H9 (cell line): ENCODE measurements around the gene DNAI4. TPM values are rescaled to one million over a fixed set of nuclear protein-coding genes. Genes with fewer than 3 reads are reported as not detected.

Experiments used
- DNase-seq: peaks from one replicate; pipeline ENCODE4 v3.0.0-alpha.2; 2017
- H2AFZ ChIP-seq: one replicate; pipeline ENCODE4 v1.6.1; 2013; ENCODE audit warnings: mild to moderate bottlenecking, low read length, control low read depth, moderate library complexity
- H2AK5ac ChIP-seq: 2 replicates; pipeline ENCODE4 v1.6.1; 2013; ENCODE audit warnings: low read length, control low read depth, mixed read lengths; ENCODE audit not compliant: insufficient read length
- H2BK120ac ChIP-seq: one replicate; pipeline ENCODE4 v1.6.1; 2013; ENCODE audit warnings: low read depth, mild to moderate bottlenecking, low read length, control low read depth, inconsistent platforms; ENCODE audit not compliant: poor library complexity, severe bottlenecking
- H2BK12ac ChIP-seq: 2 replicates; pipeline ENCODE4 v1.6.1; 2013; ENCODE audit warnings: low read length, control low read depth, mixed read lengths, low read depth; ENCODE audit not compliant: insufficient read length
- H2BK15ac ChIP-seq: 2 replicates; pipeline ENCODE4 v1.6.1; 2013; ENCODE audit warnings: low read depth, low read length, control low read depth
- H2BK20ac ChIP-seq: one replicate; pipeline ENCODE4 v1.6.1; 2013; ENCODE audit warnings: low read depth, mild to moderate bottlenecking, low read length, control low read depth, inconsistent platforms; ENCODE audit not compliant: poor library complexity, severe bottlenecking
- H2BK5ac ChIP-seq: 2 replicates; pipeline ENCODE4 v1.6.1; 2013; ENCODE audit warnings: low read length, control low read depth, mixed read lengths; ENCODE audit not compliant: insufficient read length
- H3K14ac ChIP-seq: 2 replicates; pipeline ENCODE4 v1.6.1; 2013; ENCODE audit warnings: low read length, control low read depth; ENCODE audit not compliant: insufficient read depth
- H3K18ac ChIP-seq: 2 replicates; pipeline ENCODE4 v1.6.1; 2013; ENCODE audit warnings: low read depth, mild to moderate bottlenecking, mixed read lengths, low read length, control low read depth; ENCODE audit not compliant: insufficient read length
- H3K23ac ChIP-seq: 2 replicates; pipeline ENCODE4 v1.6.1; 2013; ENCODE audit warnings: low read length, control low read depth, mixed read lengths, low read depth; ENCODE audit not compliant: insufficient read length
- H3K23me2 ChIP-seq: 2 replicates; pipeline ENCODE4 v1.6.1; 2013; ENCODE audit warnings: low read depth, mild to moderate bottlenecking, mixed read lengths, low read length, control low read depth; ENCODE audit not compliant: insufficient read length, poor library complexity, severe bottlenecking
- H3K27ac ChIP-seq: 2 replicates; pipeline ENCODE4 v1.5.1; 2013; ENCODE audit warnings: low read length, control low read depth, mixed read lengths, low read depth; ENCODE audit not compliant: insufficient read length
- H3K27me3 ChIP-seq: 2 replicates; pipeline ENCODE4 v1.6.1; 2013; ENCODE audit warnings: low read length, control low read depth, inconsistent platforms; ENCODE audit not compliant: insufficient read depth
- H3K4ac ChIP-seq: 2 replicates; pipeline ENCODE4 v1.6.1; 2013; ENCODE audit warnings: low read depth, mild to moderate bottlenecking, control low read depth, inconsistent platforms, low read length, moderate library complexity
- H3K4me1 ChIP-seq: 2 replicates; pipeline ENCODE4 v1.6.1; 2013; ENCODE audit warnings: low read length, control low read depth, inconsistent platforms; ENCODE audit not compliant: insufficient read depth
- H3K4me2 ChIP-seq: 2 replicates; pipeline ENCODE4 v1.6.1; 2013; ENCODE audit warnings: low read length, control low read depth, mixed read lengths; ENCODE audit not compliant: insufficient read length, insufficient read depth
- H3K56ac ChIP-seq: 2 replicates; pipeline ENCODE4 v1.6.1; 2013; ENCODE audit warnings: low read depth, mild to moderate bottlenecking, mixed read lengths, low read length, control low read depth; ENCODE audit not compliant: insufficient read length
- H3K79me1 ChIP-seq: 2 replicates; pipeline ENCODE4 v1.6.1; 2013; ENCODE audit warnings: low read depth, mild to moderate bottlenecking, moderate library complexity, low read length, control low read depth, inconsistent platforms; ENCODE audit not compliant: insufficient read depth, poor library complexity, severe bottlenecking
- H3K79me2 ChIP-seq: 2 replicates; pipeline ENCODE4 v1.6.1; 2013; ENCODE audit warnings: low read length, control low read depth, inconsistent platforms; ENCODE audit not compliant: insufficient read depth
- H3K9ac ChIP-seq: 2 replicates; pipeline ENCODE4 v1.6.1; 2013; ENCODE audit warnings: low read length, control low read depth, mixed read lengths; ENCODE audit not compliant: insufficient read length; ENCODE audit errors: extremely low read depth
- H3K9me3 ChIP-seq: one replicate; pipeline ENCODE4 v1.6.1; 2013; ENCODE audit warnings: low read depth, low read length, inconsistent platforms; ENCODE audit not compliant: control insufficient read depth
- H3T11ph ChIP-seq: one replicate; pipeline ENCODE4 v1.6.1; 2013; ENCODE audit warnings: mild to moderate bottlenecking, low read length, control low read depth, inconsistent platforms
- H4K20me1 ChIP-seq: one replicate; pipeline ENCODE4 v1.6.1; 2013; ENCODE audit not compliant: control insufficient read depth, insufficient read length, insufficient read depth
- H4K5ac ChIP-seq: 2 replicates; pipeline ENCODE4 v1.6.1; 2013; ENCODE audit warnings: low read depth, mild to moderate bottlenecking, mixed read lengths, low read length, control low read depth; ENCODE audit not compliant: insufficient read length
- H4K8ac ChIP-seq: replicated peaks from 2 replicates; pipeline ENCODE4 v1.6.1; 2013; ENCODE audit warnings: low read length, control low read depth, mixed read lengths, low read depth; ENCODE audit not compliant: insufficient read length
- H4K91ac ChIP-seq: 2 replicates; pipeline ENCODE4 v1.6.1; 2013; ENCODE audit warnings: low read depth, mild to moderate bottlenecking, moderate library complexity, mixed read lengths, low read length, control low read depth; ENCODE audit not compliant: insufficient read length
- H3K27ac Mint-ChIP-seq, 3 experiments: 2 replicates in 2 of 3; 3 replicates in 1 of 3; pipeline ENCODE4 v1.8.0; 2020 to 2021; ENCODE audit warnings: mixed read lengths in 3 of 3, mild to moderate bottlenecking in 1 of 3, moderate library complexity in 1 of 3
- H3K27me3 Mint-ChIP-seq: 2 replicates; pipeline ENCODE4 v1.8.0; 2021; ENCODE audit warnings: low read depth, mild to moderate bottlenecking, moderate library complexity, mixed read lengths
- H3K36me3 Mint-ChIP-seq, 3 experiments: 2 replicates in 2 of 3; 3 replicates in 1 of 3; pipeline ENCODE4 v1.8.0; 2020 to 2021; ENCODE audit warnings: low read depth in 3 of 3, mixed read lengths in 3 of 3; ENCODE audit not compliant: insufficient read depth in 1 of 3
- H3K4me1 Mint-ChIP-seq, 2 experiments: 2 replicates each; pipeline ENCODE4 v1.8.0; 2020; ENCODE audit warnings: mixed read lengths in 2 of 2
- H3K4me3 Mint-ChIP-seq, 2 experiments: 2 replicates in 1 of 2; 3 replicates in 1 of 2; pipeline ENCODE4 v1.8.0; 2020 to 2021; ENCODE audit warnings: mild to moderate bottlenecking in 2 of 2, mixed read lengths in 2 of 2, moderate library complexity in 1 of 2
- H3K9me3 Mint-ChIP-seq, 2 experiments: 2 replicates in 1 of 2; 3 replicates in 1 of 2; pipeline ENCODE4 v1.8.0; 2020; ENCODE audit warnings: mild to moderate bottlenecking in 2 of 2, mixed read lengths in 2 of 2, moderate library complexity in 1 of 2
- CTCF ChIP-seq: fragments of 200-600 bp; sonication (generic); conservative IDR thresholded peaks from 3 replicates; pipeline ENCODE4 v1.8.0; 2021; ENCODE audit warnings: antibody characterized with exemption, mild to moderate bottlenecking
- WGBS: extraction: QIAGEN DNeasy Blood & Tissue Kit; methylation state at CpG from one replicate; pipeline ENCODE4 v1.1.7; 2013; ENCODE audit warnings: missing lambda C conversion rate, low lambda C conversion rate, mixed read lengths; ENCODE audit not compliant: insufficient read length; ENCODE audit errors: extremely low coverage; 5-methylcytosine and 5-hydroxymethylcytosine counted together
- total RNA-seq: library from RNA; stranded (reverse); gene quantifications from 2 replicates; pipeline ENCODE4 v1.2.1, GENCODE V29; 2021

DNAI4 gene
- total RNA-seq, 1 experiment from 2014 or later: 1.4 TPM

- H3K4me2 ChIP-seq: no peak overlapping the region
- no peak overlapping the region for H2BK5ac ChIP-seq
- no peak overlapping the region for H2AK5ac ChIP-seq
- Mint-ChIP-seq H3K9me3 (no peaks in the 10 kb centered on the region), H3K27me3 (no peaks in the 10 kb centered on the region), H3K36me3 (no peaks in the 10 kb centered on the region), H3K4me1 (no peaks in the 10 kb centered on the region), H3K27ac (no peak overlapping the region), H3K4me3 (no peak overlapping the region)
- H3K9ac ChIP-seq: no peak overlapping the region
- no peak overlapping the region for H2BK120ac ChIP-seq
- no peak for DNase-seq
- no peak overlapping the region for H3T11ph ChIP-seq
- no peak overlapping the region for H4K8ac ChIP-seq
- no peak overlapping the region for H3K18ac ChIP-seq
- H4K20me1 ChIP-seq: no peaks in the 10 kb centered on the region
- no peaks in the 10 kb centered on the region for H3K79me1 ChIP-seq
- WGBS: no CpG with 5 or more reads among the region's 2 CpGs
- H3K14ac ChIP-seq: no peak overlapping the region
- TF ChIP-seq CTCF: no peak
- H3K9me3 ChIP-seq: no peaks in the 10 kb centered on the region
- H3K23ac ChIP-seq: no peak overlapping the region
- no peak overlapping the region for H3K56ac ChIP-seq
- H3K27me3 ChIP-seq: no peaks in the 10 kb centered on the region
- H2BK12ac ChIP-seq: no peak overlapping the region
- H3K4ac ChIP-seq: no peak overlapping the region
- no peaks in the 10 kb centered on the region for H3K23me2 ChIP-seq
- no peak overlapping the region for H2BK20ac ChIP-seq
- H2BK15ac ChIP-seq: no peak overlapping the region
- H4K5ac ChIP-seq: no peak overlapping the region
- no peak overlapping the region for H2AFZ ChIP-seq
- H3K4me1 ChIP-seq: no peaks in the 10 kb centered on the region
- no peak overlapping the region for H3K27ac ChIP-seq
- no peak overlapping the region for H4K91ac ChIP-seq
- no peaks in the 10 kb centered on the region for H3K79me2 ChIP-seq
Observed at GRCh38 chr1:66848193-66848592, 76.5 kb downstream of the DNAI4 start.
